ENCODE data around the gene SLC44A4. TPM values are rescaled to one million over a fixed set of nuclear protein-coding genes. Genes with fewer than 3 reads are reported as not detected.

The SLC44A4 gene
- total and polyA plus RNA-seq, 2 of the 8 experiments (the other 6 are each of a cell fraction or from before 2014, with no cell fraction given) = 4.8 to 7.0 TPM

DNA sequence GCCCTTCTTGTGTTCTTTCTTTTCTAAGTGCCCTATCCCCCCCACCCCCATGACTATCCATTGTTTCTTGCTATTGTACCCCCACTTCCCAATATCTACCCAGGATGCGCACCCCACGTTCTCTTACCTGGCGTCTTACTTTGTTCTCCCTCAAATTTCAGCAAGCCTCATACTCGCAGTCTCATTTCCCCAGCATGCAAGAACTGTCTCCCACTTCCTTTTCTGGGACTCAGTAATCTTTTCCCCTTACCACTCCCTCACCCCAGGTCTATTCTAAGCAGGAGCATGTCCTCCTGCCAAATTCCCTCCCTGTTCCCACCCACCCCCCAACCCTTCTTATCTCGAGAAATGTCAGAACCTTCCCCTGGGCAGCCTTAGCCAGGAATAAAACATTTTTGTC is 20.4 kb upstream of the SLC44A4 start (continued):
- TF ChIP-seq HDAC2 (IDR thresholded peaks at IDR 0.05; ENCODE audit: borderline replicate concordance in 1 of 2, low read depth in 2 of 2, low read length in 2 of 2) (no peak), CREB1 (IDR thresholded peaks at IDR 0.05) (no peak), SIX5 (IDR thresholded peaks at IDR 0.05; ENCODE audit: low read depth, low read length) (no peak), PHF8 (conservative IDR thresholded peaks at IDR 0.05; ENCODE audit: low read depth, low read length) (no peak), SP2 (IDR thresholded peaks at IDR 0.05; ENCODE audit: low read length) (no peak), CTBP2 (IDR thresholded peaks at IDR 0.05; ENCODE audit: borderline replicate concordance, insufficient read depth, insufficient read length, low read length) (no peak), RXRA (IDR thresholded peaks at IDR 0.05; ENCODE audit: insufficient read depth, low read depth, low read length) (no peak), YY1 (IDR thresholded peaks at IDR 0.05; ENCODE audit: low read depth, low read length) (no peak)

All from H1 (cell line).